Tongue (tissue), 2 donors: ENCODE results near the gene NT5E. TPM values are rescaled to one million over a fixed set of nuclear protein-coding genes. Genes with fewer than 3 reads are reported as not detected.

Source experiments
- DNase-seq: peaks from one replicate; pipeline ENCODE4 v3.0.0-alpha.2; 2015
- total RNA-seq: library from RNA; depleted of rRNA; stranded (reverse); fragments of >200 nt; gene quantifications from one replicate; pipeline ENCODE4 v1.2.3, GENCODE V29; 2014

NT5E gene
- total RNA-seq, 1 donor from 2014 or later, result 22.3 TPM

- DNase-seq, result no peak
Measured at GRCh38 chr6:85460154-85460920, 10.5 kb downstream of the NT5E start.

GRCh38 chr6:85460921-85461797 lies 11.3 kb downstream of the NT5E start:
- no peak for DNase-seq

GRCh38 chr6:85461798-85462170 lies 11.9 kb downstream of the NT5E start:
- DNase-seq, result no peak

GRCh38 chr6:85462673-85463072 lies 12.8 kb downstream of the NT5E start:
- DNase-seq, result no peak

- no peak for DNase-seq
Measured at GRCh38 chr6:85463621-85464259, 13.9 kb downstream of the NT5E start.

- DNase-seq, result peak; percentile 73
Measured at GRCh38 chr6:85464260-85464644, 14.4 kb downstream of the NT5E start.

GRCh38 chr6:85464722-85465150 lies 14.9 kb downstream of the NT5E start:
- no peak for DNase-seq

- no peak for DNase-seq
Measured at GRCh38 chr6:85465762-85466161, 15.9 kb downstream of the NT5E start.

- DNase-seq, result no peak
Measured at GRCh38 chr6:85468326-85468725, 18.4 kb downstream of the NT5E start.

GRCh38 chr6:85469276-85470022 lies 19.6 kb downstream of the NT5E start:
- no peak for DNase-seq

GRCh38 chr6:85470023-85470410 lies 20.1 kb downstream of the NT5E start:
- DNase-seq, result no peak

- no peak for DNase-seq
Measured at GRCh38 chr6:85472744-85473143, 22.9 kb downstream of the NT5E start.

GRCh38 chr6:85473748-85474147 lies 23.9 kb downstream of the NT5E start:
- DNase-seq, result no peak

GRCh38 chr6:85476532-85476931 lies 26.6 kb downstream of the NT5E start:
- DNase-seq, result no peak

GRCh38 chr6:85479208-85479607 lies 29.3 kb downstream of the NT5E start:
- DNase-seq, result no peak

GRCh38 chr6:85482206-85482904 lies 32.5 kb downstream of the NT5E start:
- DNase-seq, result peak; percentile 87

GRCh38 chr6:85482905-85483700 lies 33.2 kb downstream of the NT5E start:
- DNase-seq, result peak; percentile 83

- no peak for DNase-seq
Measured at GRCh38 chr6:85483846-85484245, 34.0 kb downstream of the NT5E start.

GRCh38 chr6:85484948-85485347 lies 35.1 kb downstream of the NT5E start:
- DNase-seq, result peak; percentile 62

- no peak for DNase-seq
Measured at GRCh38 chr6:85490516-85491248, 40.8 kb downstream of the NT5E start.
